ENCODE measurements around the gene AOPEP. TPM values are rescaled to one million over a fixed set of nuclear protein-coding genes. Genes with fewer than 3 reads are reported as not detected.

Gene AOPEP
- total RNA-seq, 1 donor from 2014 or later = 75.3 TPM

- Mint-ChIP-seq H3K4me1 (ENCODE audit: low read depth, unreplicated experiment) (peaks cover 73% of the 10 kb centered on the region), H3K36me3 (ENCODE audit: low read depth, unreplicated experiment) (no peaks in the 10 kb centered on the region), H3K4me3 (ENCODE audit: unreplicated experiment) (peak overlapping the region; percentile 66), H3K9me3 (ENCODE audit: unreplicated experiment) (no peaks in the 10 kb centered on the region), H3K27me3 (ENCODE audit: low read depth, unreplicated experiment) (no peaks in the 10 kb centered on the region), H3K27ac (ENCODE audit: unreplicated experiment) (peak overlapping the region; percentile 99)
- peaks cover 45% of the 10 kb centered on the region for H3K4me1 ChIP-seq (ENCODE audit: insufficient read depth, low read length)
- no peak for TF ChIP-seq CTCF (IDR thresholded peaks at IDR 0.05; ENCODE audit: insufficient read depth, low read depth, low read length)
- TF ChIP-seq EZH2 (IDR thresholded peaks at IDR 0.05; ENCODE audit: insufficient read depth, low read length) = no peak
- H3K4me3 ChIP-seq (ENCODE audit: insufficient read depth, low read depth, low read length) = no peak overlapping the region
- peak overlapping the region; percentile 65 for H3K9ac ChIP-seq (ENCODE audit: low read length)
- H3K4me2 ChIP-seq (ENCODE audit: low read length) = peak overlapping the region; percentile 61
- no peaks in the 10 kb centered on the region for H3K27me3 ChIP-seq (ENCODE audit: insufficient read depth, low read length)
- no peaks in the 10 kb centered on the region for H3K36me3 ChIP-seq (ENCODE audit: insufficient read depth, low read length)
- no peaks in the 10 kb centered on the region for H3K9me3 ChIP-seq (ENCODE audit: insufficient read depth, low read depth, low read length)
- H4K20me1 ChIP-seq (ENCODE audit: insufficient read depth, low read length) = no peaks in the 10 kb centered on the region
- peaks cover 5% of the 10 kb centered on the region for H3K79me2 ChIP-seq (ENCODE audit: insufficient read depth, low read length)
- peak overlapping the region; percentile 80 for H3K27ac ChIP-seq (ENCODE audit: low read depth, low read length)
- no peak for FAIRE-seq
- H2AFZ ChIP-seq (ENCODE audit: low read depth, low read length) = no peak overlapping the region
- DNase-seq (ENCODE audit: low read depth) = peak; percentile 63
Measured at GRCh38 chr9:94800424-94801117, 74.1 kb downstream of the AOPEP start.

- no peaks in the 10 kb centered on the region for H3K9me3 ChIP-seq (ENCODE audit: insufficient read depth, low read depth, low read length)
- peak overlapping the region; percentile 80 for H3K27ac ChIP-seq (ENCODE audit: low read depth, low read length)
- no peaks in the 10 kb centered on the region for H4K20me1 ChIP-seq (ENCODE audit: insufficient read depth, low read length)
- Mint-ChIP-seq H3K27ac (ENCODE audit: unreplicated experiment) (peak overlapping the region; percentile 99), H3K36me3 (ENCODE audit: low read depth, unreplicated experiment) (no peaks in the 10 kb centered on the region), H3K4me1 (ENCODE audit: low read depth, unreplicated experiment) (peaks cover 78% of the 10 kb centered on the region), H3K27me3 (ENCODE audit: low read depth, unreplicated experiment) (no peaks in the 10 kb centered on the region), H3K4me3 (ENCODE audit: unreplicated experiment) (no peak overlapping the region), H3K9me3 (ENCODE audit: unreplicated experiment) (no peaks in the 10 kb centered on the region)
- H3K79me2 ChIP-seq (ENCODE audit: insufficient read depth, low read length) = peaks cover 5% of the 10 kb centered on the region
- H2AFZ ChIP-seq (ENCODE audit: low read depth, low read length) = no peak overlapping the region
- TF ChIP-seq EZH2 (IDR thresholded peaks at IDR 0.05; ENCODE audit: insufficient read depth, low read length) = no peak
- no peak for TF ChIP-seq CTCF (IDR thresholded peaks at IDR 0.05; ENCODE audit: insufficient read depth, low read depth, low read length)
- FAIRE-seq = no peak
- H3K36me3 ChIP-seq (ENCODE audit: insufficient read depth, low read length) = no peaks in the 10 kb centered on the region
- H3K9ac ChIP-seq (ENCODE audit: low read length) = peak overlapping the region; percentile 65
- peaks cover 51% of the 10 kb centered on the region for H3K4me1 ChIP-seq (ENCODE audit: insufficient read depth, low read length)
- H3K4me3 ChIP-seq (ENCODE audit: insufficient read depth, low read depth, low read length) = no peak overlapping the region
- H3K27me3 ChIP-seq (ENCODE audit: insufficient read depth, low read length) = no peaks in the 10 kb centered on the region
- peak overlapping the region; percentile 61 for H3K4me2 ChIP-seq (ENCODE audit: low read length)
- peak; percentile 53 for DNase-seq (ENCODE audit: low read depth)
Measured at GRCh38 chr9:94801234-94801633, 74.7 kb downstream of the AOPEP start.

- H3K4me1 Mint-ChIP-seq (ENCODE audit: low read depth, unreplicated experiment) = peaks cover 78% of the 10 kb centered on the region
- peaks cover 1% of the 10 kb centered on the region for H3K9me3 Mint-ChIP-seq (ENCODE audit: unreplicated experiment)
- H3K36me3 Mint-ChIP-seq (ENCODE audit: low read depth, unreplicated experiment) = peaks cover 2% of the 10 kb centered on the region
- Histone ChIP-seq H3K9me3 (ENCODE audit: insufficient read depth, low read depth, low read length) (no peaks in the 10 kb centered on the region), H4K20me1 (ENCODE audit: insufficient read depth, low read length) (no peaks in the 10 kb centered on the region), H3K36me3 (ENCODE audit: insufficient read depth, low read length) (no peaks in the 10 kb centered on the region), H3K79me2 (ENCODE audit: insufficient read depth, low read length) (peaks cover 5% of the 10 kb centered on the region), H3K27me3 (ENCODE audit: insufficient read depth, low read length) (no peaks in the 10 kb centered on the region), H2AFZ (ENCODE audit: low read depth, low read length) (no peak overlapping the region), H3K4me2 (ENCODE audit: low read length) (peak overlapping the region; percentile 61), H3K27ac (ENCODE audit: low read depth, low read length) (peak overlapping the region; percentile 80), H3K9ac (ENCODE audit: low read length) (peak overlapping the region; percentile 65), H3K4me1 (ENCODE audit: insufficient read depth, low read length) (peaks cover 46% of the 10 kb centered on the region), H3K4me3 (ENCODE audit: insufficient read depth, low read depth, low read length) (no peak overlapping the region)
- FAIRE-seq = peak; percentile 13
- no peaks in the 10 kb centered on the region for H3K27me3 Mint-ChIP-seq (ENCODE audit: low read depth, unreplicated experiment)
- peak; percentile 92 for DNase-seq (ENCODE audit: low read depth)
- peak overlapping the region; percentile 99 for H3K27ac Mint-ChIP-seq (ENCODE audit: unreplicated experiment)
- no peak overlapping the region for H3K4me3 Mint-ChIP-seq (ENCODE audit: unreplicated experiment)
- TF ChIP-seq CTCF (IDR thresholded peaks at IDR 0.05; ENCODE audit: insufficient read depth, low read depth, low read length) = no peak
- no peak for TF ChIP-seq EZH2 (IDR thresholded peaks at IDR 0.05; ENCODE audit: insufficient read depth, low read length)
Measured at GRCh38 chr9:94801681-94802080, 75.2 kb downstream of the AOPEP start.

Measured in astrocyte (in vitro differentiated cells and primary cell).